Measurements from ENCODE around the gene HOXB5.

- TF ChIP-seq CREB5 (CRISPR knock-in tag; IDR thresholded peaks at IDR 0.05; ENCODE audit: low read depth) = no peak
- TF ChIP-seq PATZ1 (CRISPR knock-in tag; IDR thresholded peaks at IDR 0.05; ENCODE audit: borderline replicate concordance) = no peak
Measured at GRCh38 chr17:48556229-48556575, 37.4 kb downstream of the HOXB5 start.
